C1 segment of cervical spinal cord (tissue), 14 donors: ENCODE results near the gene PHLPP1.
"Not testable (repeated sequence)": the region's sequence is repeated elsewhere in the genome, so short reads cannot be mapped to it uniquely, and the experiment has no call there.

Experiments used
- DNase-seq, 14 donors: peaks; one replicate each; lab custom pipeline; 2025; lab: John Stamatoyannopoulos, UW

The PHLPP1 gene

GRCh38 chr18:62715436-62715758, at the start of gene PHLPP1:
Gene PHLPP1 (plus strand): TSS chr18:62715541. CDS start chr18:62715684, 143 bp downstream.
- no peak for DNase-seq

GRCh38 chr18:62669225-62669624, 46.1 kb upstream of the PHLPP1 start:
- DNase-seq, result no peak

GRCh38 chr18:62670573-62670972, 44.8 kb upstream of the PHLPP1 start:
- no peak for DNase-seq

- DNase-seq, result no peak
These were observed 42.7 kb upstream of the PHLPP1 start for GRCh38 chr18:62672600-62672999.

DNA sequence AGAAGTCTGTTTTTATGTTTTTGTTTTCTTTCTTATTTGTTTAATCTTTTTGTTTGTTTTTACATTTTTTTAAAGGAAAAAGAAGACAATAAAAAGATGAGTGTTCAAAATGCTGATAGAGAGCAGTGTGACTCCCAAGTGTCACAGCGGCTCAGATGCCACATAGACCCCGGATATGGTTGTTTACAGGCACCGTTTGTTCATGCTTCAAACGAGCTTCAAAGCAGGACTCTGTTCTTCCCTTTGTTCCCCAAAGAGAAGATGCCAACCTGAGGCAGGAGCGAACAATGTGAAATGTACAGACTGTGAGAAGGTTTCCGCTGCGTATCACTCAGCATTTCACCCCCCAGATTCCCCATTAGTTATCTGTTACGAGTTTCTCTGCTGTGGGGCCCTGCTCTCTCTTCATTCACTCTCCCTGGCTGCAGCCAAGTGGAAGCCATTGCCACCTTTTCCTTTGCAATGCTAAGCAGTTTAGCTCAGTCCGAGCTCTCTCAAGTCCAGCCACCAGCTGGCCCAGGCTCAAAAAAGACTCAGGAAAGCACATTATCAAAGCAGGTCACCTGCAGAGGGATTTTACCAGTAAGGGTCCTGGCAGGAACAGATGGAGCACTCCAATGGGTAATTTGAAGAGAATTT, 36.4 kb upstream of the PHLPP1 start:
- DNase-seq, result no peak

- DNase-seq, result no peak
These were observed 33.0 kb upstream of the PHLPP1 start for GRCh38 chr18:62682371-62682770.

GRCh38 chr18:62683935-62684334, 31.4 kb upstream of the PHLPP1 start:
- DNase-seq, result no peak

- no peak for DNase-seq
These were observed 26.5 kb upstream of the PHLPP1 start for GRCh38 chr18:62688743-62689317.

- peak in 12 of 14 donors; percentile 26 to 81 (median 72) for DNase-seq
These were observed 25.0 kb upstream of the PHLPP1 start for GRCh38 chr18:62690236-62690815.

DNA sequence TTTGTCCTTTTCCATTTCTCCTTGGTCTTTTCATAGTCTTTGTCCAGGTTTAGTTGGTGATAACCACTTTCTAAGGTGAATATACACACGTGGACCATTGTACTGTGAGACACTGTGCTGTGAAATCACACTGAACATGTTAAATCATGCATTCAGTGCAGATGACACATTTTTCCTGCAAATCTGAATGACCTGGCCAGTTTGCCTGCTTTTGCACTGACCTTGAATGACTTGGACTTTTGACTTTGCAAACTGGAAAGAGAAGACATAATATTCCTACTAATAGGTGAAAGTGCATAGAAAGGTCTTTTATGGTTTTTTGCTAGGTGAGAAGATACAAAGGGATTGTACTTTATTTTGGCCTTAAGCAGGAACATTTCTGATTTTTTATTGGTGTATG, 21.7 kb upstream of the PHLPP1 start:
- no peak for DNase-seq

DNA sequence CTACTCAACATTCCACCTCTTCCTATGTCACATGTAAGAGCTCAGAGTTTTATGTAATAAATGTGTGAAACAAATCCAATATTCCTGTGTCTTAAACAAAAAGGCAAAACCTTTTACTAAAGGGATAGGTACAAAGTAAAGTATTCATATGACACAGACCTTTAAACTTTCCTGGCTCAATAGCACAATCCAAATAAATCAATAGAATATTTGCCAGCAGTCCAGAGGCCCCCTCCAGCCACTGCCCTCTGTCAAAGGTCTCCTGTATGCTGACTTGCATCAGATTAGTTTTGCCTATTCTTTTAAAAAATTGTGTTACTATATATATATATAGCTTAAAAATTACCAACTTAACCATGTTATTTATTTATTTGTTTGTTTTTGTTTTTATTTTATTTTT, 17.7 kb upstream of the PHLPP1 start:
- no peak for DNase-seq

DNA sequence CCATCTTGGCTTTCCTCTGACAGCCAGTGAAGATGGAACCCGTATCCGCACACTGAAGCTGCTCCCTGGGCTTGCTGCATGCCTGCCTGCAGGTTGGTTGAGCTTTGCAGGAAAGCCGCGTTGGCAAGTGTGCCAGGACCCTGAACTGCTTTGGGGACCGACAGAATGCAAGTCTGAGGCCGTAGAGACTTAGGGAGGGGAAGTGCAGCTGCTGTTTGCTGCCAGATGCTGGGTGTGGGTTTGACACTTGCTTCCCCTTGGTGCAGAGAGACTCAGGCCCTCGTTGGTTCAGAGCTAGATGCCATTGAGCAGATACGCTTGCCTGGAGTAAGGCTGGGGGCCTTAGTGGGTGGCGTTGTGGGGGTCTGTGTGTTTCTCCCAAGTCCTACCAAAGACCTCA, 13.1 kb upstream of the PHLPP1 start:
- no peak for DNase-seq

- DNase-seq, result not testable (repeated sequence)
These were observed 8.5 kb upstream of the PHLPP1 start for GRCh38 chr18:62706879-62707278.

DNA sequence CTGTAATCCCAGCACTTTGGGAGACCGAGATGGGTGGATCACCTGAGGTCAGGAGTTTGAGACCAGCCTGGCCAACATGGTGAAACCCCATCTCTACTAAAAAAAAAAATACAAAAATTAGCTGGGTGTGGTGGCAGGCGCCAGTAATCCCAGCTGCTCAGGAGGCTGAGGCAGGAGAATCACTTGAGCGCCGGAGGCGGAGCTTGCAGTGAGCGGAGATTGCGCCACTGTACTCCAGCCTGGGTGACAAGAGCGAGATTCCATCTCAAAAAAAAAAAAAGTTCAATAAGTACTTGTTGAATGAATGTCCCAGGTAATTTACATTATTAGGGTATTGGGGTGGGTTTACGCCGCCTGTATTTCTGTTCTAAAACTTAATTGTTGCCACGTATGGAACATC, 5.4 kb upstream of the PHLPP1 start:
- DNase-seq, result not testable (repeated sequence)

- DNase-seq, result no peak
These were observed 4.9 kb upstream of the PHLPP1 start for GRCh38 chr18:62710417-62710816.

DNA sequence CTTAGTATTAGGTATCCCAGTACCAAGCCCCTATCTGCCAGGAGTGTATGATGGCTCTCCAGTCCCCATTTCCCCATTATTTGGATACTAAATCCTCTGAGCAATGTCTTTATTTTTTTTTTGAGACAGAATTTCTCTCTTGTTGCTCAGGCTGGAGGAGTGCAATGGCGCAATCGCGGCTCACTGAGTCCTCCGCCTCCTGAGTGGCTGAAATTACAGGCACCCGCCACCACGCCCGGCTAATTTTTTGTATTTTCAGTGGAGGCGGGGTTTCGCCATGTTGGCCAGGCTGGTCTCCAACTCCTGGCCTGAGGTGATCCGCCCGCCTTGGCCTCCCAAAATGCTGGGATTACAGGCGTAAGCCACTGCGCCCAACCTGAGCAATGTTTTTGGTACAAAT, 3.6 kb upstream of the PHLPP1 start:
- DNase-seq, result no peak

GRCh38 chr18:62713651-62714247, 1.6 kb upstream of the PHLPP1 start:
- no peak for DNase-seq

- peak; percentile 96 to 100 (median 98) for DNase-seq
These were observed 488 bp upstream of the PHLPP1 start for GRCh38 chr18:62714671-62715435.

GRCh38 chr18:62715759-62716615, 646 bp downstream of the PHLPP1 start:
- DNase-seq, result peak in 4 of 14 donors; percentile 18 to 72 (median 30)

GRCh38 chr18:62716619-62717168, 1.4 kb downstream of the PHLPP1 start:
- peak in 8 of 14 donors; percentile 32 to 59 (median 55) for DNase-seq
